Erythroblast (primary cell): ENCODE results near the gene TLK1.
A peak's percentile ranks its signal among the peaks of the same experiment; 100 is the strongest.

ENCODE experiments used
- GATA1 ChIP-seq: IDR thresholded peaks from 2 replicates; pipeline ENCODE4 v1.6.1; 2011; ENCODE audit warnings: low read depth, mild to moderate bottlenecking, control low read depth, low read length, moderate library complexity
- POLR2A ChIP-seq: IDR thresholded peaks from 2 replicates; pipeline ENCODE4 v1.6.1; 2011; ENCODE audit warnings: mild to moderate bottlenecking, low read length

- TF ChIP-seq POLR2A = peak; percentile 64
- TF ChIP-seq GATA1 = no peak
These were observed at the start of gene TLK1 for GRCh38 chr2:171160119-171160955.
